CD4-positive, alpha-beta T cell treated with Interleukin-10 for 1 hour (primary cell): ENCODE measurements around the gene NUDT16.
A peak's percentile ranks its signal among the peaks of the same experiment; 100 is the strongest.

Source experiments
- DNase-seq: peaks from one replicate; pipeline ENCODE4 v3.0.0-alpha.2; 2020

The NUDT16 gene

GRCh38 chr3:131387796-131388489, 6.4 kb downstream of the NUDT16 start:
- DNase-seq = no peak

- DNase-seq = no peak
Measured at GRCh38 chr3:131388490-131388799, 6.9 kb downstream of the NUDT16 start.

DNA sequence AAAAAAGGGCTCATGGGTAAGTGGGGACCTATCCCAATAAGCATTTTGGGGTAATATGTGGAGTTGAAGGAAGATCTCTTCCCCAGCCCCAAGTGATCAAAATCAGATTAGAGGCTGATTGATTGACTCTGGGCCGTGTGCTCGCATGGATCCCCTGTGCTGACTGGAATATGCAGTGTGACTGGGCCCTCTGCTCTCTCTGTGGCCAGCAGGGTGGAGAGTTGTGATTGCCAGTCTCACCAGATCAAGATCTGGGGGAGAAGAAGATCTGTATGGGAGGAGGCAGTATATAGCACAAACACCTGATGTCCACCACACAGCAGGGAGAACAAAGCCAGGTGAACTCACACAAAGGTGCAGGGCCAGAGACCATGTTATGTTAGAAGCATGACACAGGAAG, 8.8 kb downstream of the NUDT16 start:
- no peak for DNase-seq

DNA sequence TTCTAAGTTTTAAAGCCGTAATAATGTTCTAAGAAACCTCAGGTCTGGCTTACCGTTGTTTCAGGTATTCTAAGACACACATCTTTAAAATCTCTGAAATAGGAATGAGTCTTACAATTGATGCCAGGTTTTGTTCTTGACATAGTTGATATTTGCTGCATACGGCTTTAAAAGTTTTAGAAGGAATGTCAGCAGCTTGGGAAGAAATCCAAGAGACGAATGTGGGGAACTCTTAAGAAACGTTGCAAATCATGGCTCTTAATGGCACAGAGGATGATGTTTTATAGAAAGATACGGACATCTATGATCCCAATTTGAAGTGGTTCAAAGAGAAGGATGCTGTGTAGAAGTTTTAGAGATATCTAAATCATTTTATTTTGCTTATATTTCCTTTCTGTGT, 11.5 kb downstream of the NUDT16 start:
- no peak for DNase-seq

GRCh38 chr3:131393868-131394267, 12.3 kb downstream of the NUDT16 start:
- DNase-seq = no peak

- DNase-seq = no peak
Measured at GRCh38 chr3:131394400-131394799, 12.8 kb downstream of the NUDT16 start.

DNA sequence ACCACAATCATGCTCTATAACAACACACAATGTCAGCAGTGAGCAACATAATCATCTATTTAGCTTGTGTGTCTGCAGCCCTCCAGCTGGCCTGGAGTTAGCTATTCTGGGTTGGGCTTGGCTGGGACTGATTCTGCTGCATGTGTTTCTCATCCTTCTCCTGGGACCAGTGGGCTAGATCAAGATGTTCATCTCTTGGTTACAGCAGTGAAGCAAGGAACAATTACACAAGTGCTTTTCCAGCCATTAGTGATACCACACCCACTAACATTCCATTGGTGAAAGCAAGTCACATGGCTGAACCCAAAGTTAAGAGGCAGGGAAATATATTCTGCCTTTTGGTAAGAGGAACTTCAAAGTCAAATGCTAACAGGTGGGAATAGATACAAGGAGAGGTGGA, 14.6 kb downstream of the NUDT16 start:
- no peak for DNase-seq

- DNase-seq = no peak
Measured at GRCh38 chr3:131397889-131398288, 16.3 kb downstream of the NUDT16 start.

- DNase-seq = no peak
Measured at GRCh38 chr3:131401978-131402377, 20.4 kb downstream of the NUDT16 start.

DNA sequence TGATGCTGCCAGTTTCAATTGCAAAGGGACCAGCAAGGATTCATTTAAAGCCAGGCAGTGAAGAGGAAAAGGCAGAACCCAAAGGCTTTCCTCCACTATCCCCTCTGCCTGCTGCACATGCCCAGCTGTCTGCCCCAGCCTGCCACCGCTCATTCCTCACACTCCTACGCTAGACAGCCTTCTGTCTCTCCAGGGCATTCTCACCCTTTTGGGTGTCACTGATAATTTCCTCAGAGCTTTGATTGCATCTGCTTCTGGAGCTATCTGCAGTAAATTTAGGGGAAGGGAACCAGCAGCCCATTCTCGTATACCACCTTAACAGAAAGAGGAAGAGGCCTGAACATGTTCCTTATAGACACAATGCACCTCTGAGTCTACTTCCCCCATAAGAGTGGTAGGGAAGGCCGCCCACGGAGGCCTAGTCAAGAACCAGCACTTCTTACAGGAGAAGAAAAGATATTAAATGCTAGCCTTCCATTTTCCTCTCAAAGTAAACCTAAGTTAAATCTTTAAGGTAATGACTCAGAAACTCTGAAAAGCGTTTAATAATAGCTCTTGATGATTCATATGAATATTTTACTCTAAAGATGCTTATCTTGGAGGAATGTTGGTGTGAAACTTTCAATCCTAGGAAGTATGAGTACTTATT, 20.9 kb downstream of the NUDT16 start:
- DNase-seq = peak; percentile 8

- no peak for DNase-seq
Measured at GRCh38 chr3:131403216-131403895, 21.8 kb downstream of the NUDT16 start.

DNA sequence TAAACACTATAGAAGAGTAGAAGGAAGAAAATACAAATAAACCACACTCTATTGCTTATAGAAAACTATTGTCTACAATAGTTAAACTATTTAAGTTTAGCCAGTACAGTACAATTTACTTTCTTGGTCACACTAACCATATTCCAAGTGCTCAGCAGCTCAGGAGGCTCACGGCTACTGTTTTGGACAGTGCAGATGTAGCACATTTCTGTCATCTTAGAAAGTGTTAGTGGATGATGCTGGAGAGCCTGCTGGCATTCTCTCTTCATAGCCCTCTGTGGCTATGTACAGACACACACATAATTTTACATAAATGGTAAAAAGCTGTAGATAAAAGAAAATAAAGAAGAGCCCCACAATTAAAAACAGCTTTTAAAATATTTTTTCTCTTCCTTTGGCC, 23.8 kb downstream of the NUDT16 start:
- DNase-seq = no peak

GRCh38 chr3:131406274-131406673, 24.7 kb downstream of the NUDT16 start:
- DNase-seq = no peak

DNA sequence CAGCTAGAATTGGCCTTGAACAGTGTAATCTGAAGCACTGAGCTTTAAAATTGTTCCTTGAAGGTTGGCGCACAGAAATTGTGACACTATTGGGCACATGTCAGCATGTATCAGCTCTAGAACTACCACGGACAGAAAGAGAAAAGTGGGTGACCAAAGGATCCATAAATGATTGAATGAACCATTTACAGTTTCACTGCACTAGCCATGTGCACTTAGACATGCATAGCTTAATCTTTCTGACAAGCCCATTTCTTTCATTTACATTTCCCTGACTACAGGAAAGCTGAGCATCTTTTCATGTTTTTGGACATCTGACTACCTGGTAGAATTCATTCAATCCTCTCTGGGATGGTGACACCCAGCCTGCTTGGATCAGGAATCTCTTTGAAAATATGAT, 36.2 kb downstream of the NUDT16 start:
- no peak for DNase-seq

DNA sequence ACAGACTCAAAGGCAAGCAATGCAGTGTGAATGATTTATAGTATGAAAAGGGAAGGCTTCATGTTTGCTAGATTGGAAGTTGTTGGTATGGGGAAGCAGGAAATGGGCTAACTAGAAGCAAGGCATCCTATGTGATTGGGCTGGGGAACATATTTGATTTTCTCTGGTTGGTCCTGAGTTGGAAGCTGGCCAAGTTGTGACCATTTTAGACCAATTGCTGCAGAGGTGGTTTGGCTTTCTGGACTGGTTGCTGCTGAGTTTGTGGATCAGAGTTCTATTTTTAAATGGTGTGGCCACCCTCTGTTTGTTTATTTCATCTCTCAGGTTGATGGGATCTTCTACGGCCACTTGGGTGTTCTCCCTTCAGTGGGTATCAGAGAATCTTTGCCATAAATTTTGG, 39.7 kb downstream of the NUDT16 start:
- no peak for DNase-seq

DNA sequence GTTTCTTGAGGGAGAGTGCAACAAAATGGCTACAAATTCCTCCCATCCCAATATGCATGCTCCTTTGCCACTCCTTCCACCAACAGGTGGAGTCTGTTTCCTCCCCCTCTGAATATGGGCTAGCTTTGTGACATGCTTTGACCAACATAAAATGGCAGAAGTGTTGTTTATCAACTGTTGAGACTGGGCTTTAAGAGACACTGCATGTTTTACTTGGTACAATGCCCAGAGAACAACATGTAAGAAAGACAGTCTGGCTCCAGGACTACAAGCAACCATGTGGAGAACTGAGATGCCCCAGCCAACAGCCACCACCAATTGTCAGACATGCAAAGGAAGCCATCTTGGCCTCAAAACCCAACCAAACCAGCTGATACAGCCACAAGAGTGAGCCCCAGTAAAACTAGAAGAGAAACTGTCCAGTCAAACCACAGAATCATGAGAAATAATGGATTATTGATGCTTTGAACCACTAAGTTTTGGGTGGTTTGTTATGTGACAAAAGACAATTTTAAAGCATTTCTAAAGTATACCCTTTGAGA, 40.5 kb downstream of the NUDT16 start:
- DNase-seq = no peak

GRCh38 chr3:131427226-131427625, 45.7 kb downstream of the NUDT16 start:
- no peak for DNase-seq

- no peak for DNase-seq
Measured at GRCh38 chr3:131431754-131432153, 50.2 kb downstream of the NUDT16 start.

DNA sequence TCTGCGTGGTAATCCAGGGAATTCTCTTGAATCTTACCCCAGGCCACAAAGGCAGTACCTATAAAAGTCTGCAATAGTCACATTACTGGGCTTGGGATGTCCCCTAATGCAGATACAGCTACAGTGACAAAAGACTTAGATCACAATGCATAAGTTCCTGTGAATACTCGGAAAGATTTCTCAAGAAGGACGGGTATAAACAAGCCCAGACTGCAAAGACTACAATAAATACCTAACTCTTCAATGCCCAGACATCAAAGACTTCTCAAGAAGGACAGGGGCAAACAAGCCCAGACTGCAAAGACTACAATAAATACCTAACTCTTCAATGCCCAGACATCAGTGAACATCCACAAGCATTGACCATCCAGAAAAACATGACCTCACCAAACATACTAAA, 50.9 kb downstream of the NUDT16 start:
- DNase-seq = no peak

DNA sequence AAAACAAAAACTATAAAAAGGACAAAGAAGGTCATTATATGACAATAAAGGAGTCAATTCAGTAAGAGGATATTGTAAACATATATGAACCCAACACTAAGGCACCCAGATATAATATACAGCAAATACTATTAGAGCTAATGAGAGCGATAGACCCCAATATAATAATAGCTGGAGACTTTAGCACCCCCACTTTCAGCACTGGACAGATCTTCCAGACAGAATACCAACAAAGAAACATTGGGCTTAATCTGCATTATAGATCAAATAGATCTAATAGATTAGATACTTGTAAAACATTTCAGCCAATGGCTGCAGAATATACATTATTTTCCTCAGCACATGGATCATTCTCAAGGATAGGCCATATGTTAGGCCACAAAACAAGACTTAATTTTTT, 53.4 kb downstream of the NUDT16 start:
- no peak for DNase-seq
